T-helper 17 cell (primary cell): Measurements from ENCODE around the gene CALHM3. TPM values are rescaled to one million over a fixed set of nuclear protein-coding genes. Genes with fewer than 3 reads are reported as not detected.
A peak's percentile ranks its signal among the peaks of the same experiment; 100 is the strongest.

Experiments
- ATAC-seq: fragments of 150-1000 bp; cut with Tn5 transposase; 2 replicates; pipeline ENCODE4 v1.10.0; 2021; ENCODE audit warnings: mild to moderate bottlenecking, moderate library complexity
- DNase-seq, 3 donors: peaks; one replicate each; pipeline versions ENCODE4 v3.0.0 to v3.0.0-alpha.2; 2020 to 2021
- H3K9me3 ChIP-seq: one replicate; pipeline ENCODE4 v1.7.0; 2013; ENCODE audit warnings: low read length, mild to moderate bottlenecking; ENCODE audit not compliant: control insufficient read depth, poor library complexity, severe bottlenecking
- H3K27ac Mint-ChIP-seq: one replicate; pipeline ENCODE4 v1.8.0; 2022; ENCODE audit warnings: mild to moderate bottlenecking, moderate library complexity, mixed read lengths
- H3K27me3 Mint-ChIP-seq: one replicate; pipeline ENCODE4 v1.8.0; 2022; ENCODE audit warnings: mixed read lengths
- H3K36me3 Mint-ChIP-seq: one replicate; pipeline ENCODE4 v1.8.0; 2022; ENCODE audit warnings: low read depth, mixed read lengths
- H3K4me1 Mint-ChIP-seq: one replicate; pipeline ENCODE4 v1.8.0; 2022; ENCODE audit warnings: mild to moderate bottlenecking, mixed read lengths
- H3K4me3 Mint-ChIP-seq: one replicate; pipeline ENCODE4 v1.8.0; 2022; ENCODE audit warnings: mild to moderate bottlenecking, moderate library complexity, mixed read lengths
- total RNA-seq, 4 donors: library from RNA in 2 of 4; stranded (reverse) in 2 of 4; gene quantifications; one replicate each; pipeline ENCODE4 v1.2.3 and lab custom pipeline; 2022 to 2026

CALHM3 gene
- total RNA-seq, 2 donors from 2014 or later: not detected

- Mint-ChIP-seq H3K4me1 (peaks cover 15% of the 10 kb centered on the region), H3K4me3 (no peak overlapping the region), H3K27ac (no peak overlapping the region), H3K27me3 (no peaks in the 10 kb centered on the region), H3K36me3 (no peaks in the 10 kb centered on the region)
- ATAC-seq: peak; percentile 44
- DNase-seq: no peak
- no peaks in the 10 kb centered on the region for H3K9me3 ChIP-seq
These were observed 2.8 kb downstream of the CALHM3 start for GRCh38 chr10:103476046-103476768.

- Mint-ChIP-seq H3K4me3 (no peak overlapping the region), H3K36me3 (no peaks in the 10 kb centered on the region), H3K27me3 (no peaks in the 10 kb centered on the region), H3K27ac (no peak overlapping the region), H3K4me1 (peaks cover 23% of the 10 kb centered on the region)
- H3K9me3 ChIP-seq: no peaks in the 10 kb centered on the region
- no peak for ATAC-seq
- DNase-seq: no peak
These were observed 3.6 kb downstream of the CALHM3 start for GRCh38 chr10:103475437-103475836.

- no peak for DNase-seq
- Mint-ChIP-seq H3K27me3 (no peaks in the 10 kb centered on the region), H3K4me1 (peaks cover 27% of the 10 kb centered on the region), H3K36me3 (no peaks in the 10 kb centered on the region), H3K4me3 (no peak overlapping the region), H3K27ac (peak overlapping the region; percentile 8)
- H3K9me3 ChIP-seq: no peaks in the 10 kb centered on the region
- no peak for ATAC-seq
These were observed 5.0 kb downstream of the CALHM3 start for GRCh38 chr10:103474077-103474476.

GRCh38 chr10:103473261-103473671, 5.8 kb downstream of the CALHM3 start:
- no peaks in the 10 kb centered on the region for H3K9me3 ChIP-seq
- Mint-ChIP-seq H3K4me3 (no peak overlapping the region), H3K27ac (no peak overlapping the region), H3K27me3 (no peaks in the 10 kb centered on the region), H3K36me3 (no peaks in the 10 kb centered on the region), H3K4me1 (peaks cover 27% of the 10 kb centered on the region)
- no peak for ATAC-seq
- DNase-seq: no peak

GRCh38 chr10:103472005-103472404, 7.0 kb downstream of the CALHM3 start:
- no peaks in the 10 kb centered on the region for H3K9me3 ChIP-seq
- Mint-ChIP-seq H3K36me3 (no peaks in the 10 kb centered on the region), H3K4me3 (peak overlapping the region; percentile 83), H3K27ac (peak overlapping the region; percentile 82), H3K4me1 (peaks cover 38% of the 10 kb centered on the region), H3K27me3 (no peaks in the 10 kb centered on the region)
- ATAC-seq (no peak), DNase-seq (no peak)

- peaks cover 42% of the 10 kb centered on the region for H3K4me1 Mint-ChIP-seq
- no peaks in the 10 kb centered on the region for H3K27me3 Mint-ChIP-seq
- peak overlapping the region; percentile 83 for H3K4me3 Mint-ChIP-seq
- H3K36me3 Mint-ChIP-seq: no peaks in the 10 kb centered on the region
- no peaks in the 10 kb centered on the region for H3K9me3 ChIP-seq
- DNase-seq: peak; percentile 29 to 61 (median 40)
- ATAC-seq: peak; percentile 89
- peak overlapping the region; percentile 82 for H3K27ac Mint-ChIP-seq
These were observed 8.0 kb downstream of the CALHM3 start for GRCh38 chr10:103470761-103471653.

GRCh38 chr10:103469201-103469600, 9.8 kb downstream of the CALHM3 start:
- Mint-ChIP-seq H3K27me3 (no peaks in the 10 kb centered on the region), H3K36me3 (no peaks in the 10 kb centered on the region), H3K27ac (peak overlapping the region; percentile 82), H3K4me3 (no peak overlapping the region), H3K4me1 (peaks cover 38% of the 10 kb centered on the region)
- DNase-seq (no peak), ATAC-seq (no peak)
- H3K9me3 ChIP-seq: no peaks in the 10 kb centered on the region

- Mint-ChIP-seq H3K27ac (no peak overlapping the region), H3K4me1 (peaks cover 35% of the 10 kb centered on the region), H3K4me3 (no peak overlapping the region), H3K36me3 (no peaks in the 10 kb centered on the region), H3K27me3 (no peaks in the 10 kb centered on the region)
- H3K9me3 ChIP-seq: no peaks in the 10 kb centered on the region
- no peak for ATAC-seq
- no peak for DNase-seq
These were observed 11.6 kb downstream of the CALHM3 start for GRCh38 chr10:103467406-103467805.

GRCh38 chr10:103466734-103467133, 12.3 kb downstream of the CALHM3 start:
- H3K4me3 Mint-ChIP-seq: no peak overlapping the region
- no peak for ATAC-seq
- peaks cover 32% of the 10 kb centered on the region for H3K4me1 Mint-ChIP-seq
- no peaks in the 10 kb centered on the region for H3K36me3 Mint-ChIP-seq
- no peaks in the 10 kb centered on the region for H3K9me3 ChIP-seq
- no peak for DNase-seq
- no peaks in the 10 kb centered on the region for H3K27me3 Mint-ChIP-seq
- peak overlapping the region; percentile 4 for H3K27ac Mint-ChIP-seq

GRCh38 chr10:103465411-103466179, 13.4 kb downstream of the CALHM3 start:
- Mint-ChIP-seq H3K36me3 (no peaks in the 10 kb centered on the region), H3K4me1 (peaks cover 25% of the 10 kb centered on the region), H3K4me3 (no peak overlapping the region), H3K27me3 (no peaks in the 10 kb centered on the region), H3K27ac (no peak overlapping the region)
- no peak for DNase-seq
- no peaks in the 10 kb centered on the region for H3K9me3 ChIP-seq
- no peak for ATAC-seq

- Mint-ChIP-seq H3K27me3 (no peaks in the 10 kb centered on the region), H3K36me3 (no peaks in the 10 kb centered on the region), H3K4me1 (peaks cover 25% of the 10 kb centered on the region), H3K4me3 (no peak overlapping the region), H3K27ac (no peak overlapping the region)
- no peak for ATAC-seq
- DNase-seq: no peak
- no peaks in the 10 kb centered on the region for H3K9me3 ChIP-seq
These were observed 15.5 kb downstream of the CALHM3 start for GRCh38 chr10:103463499-103463898.

GRCh38 chr10:103459615-103460014, 19.4 kb downstream of the CALHM3 start:
- Mint-ChIP-seq H3K4me1 (peaks cover 11% of the 10 kb centered on the region), H3K27me3 (no peaks in the 10 kb centered on the region), H3K36me3 (no peaks in the 10 kb centered on the region), H3K4me3 (peak overlapping the region; percentile 31), H3K27ac (no peak overlapping the region)
- no peaks in the 10 kb centered on the region for H3K9me3 ChIP-seq
- DNase-seq: no peak
- no peak for ATAC-seq

GRCh38 chr10:103458720-103459119, 20.3 kb downstream of the CALHM3 start, which contains the start of gene CALHM1:
TSS of gene CALHM1 (minus strand) at chr10:103458900. CDS start at chr10:103458751, 149 bp downstream.
- Mint-ChIP-seq H3K4me1 (peaks cover 13% of the 10 kb centered on the region), H3K27ac (no peak within 1 kb of the TSS), H3K27me3 (no peaks in the 10 kb centered on the region), H3K36me3 (no peaks in the 10 kb centered on the region), H3K4me3 (peak within 1 kb of the TSS; percentile 31)
- H3K9me3 ChIP-seq: no peaks in the 10 kb centered on the region
- ATAC-seq (no peak), DNase-seq (no peak)
